ENCODE data around the gene SLC12A5. TPM values are rescaled to one million over a fixed set of nuclear protein-coding genes. Genes with fewer than 3 reads are reported as not detected.
"Not testable (repeated sequence)": the region's sequence is repeated elsewhere in the genome, so short reads cannot be mapped to it uniquely, and the experiment has no call there.

SLC12A5 gene
- total and polyA plus RNA-seq, 2 donors (not counting 1 experiment from before 2014, with no cell fraction given), result 0.27 to 0.50 TPM

GRCh38 chr20:46093531-46093930, 64.5 kb downstream of the SLC12A5 start:
- Histone ChIP-seq H2AFZ (ENCODE audit: low read length) (no peak overlapping the region), H4K20me1 (ENCODE audit: control insufficient read depth, extremely low read depth, insufficient read depth, low read length) (no peaks in the 10 kb centered on the region), H3K4me1 (ENCODE audit: control insufficient read depth, extremely low read depth, insufficient read depth, low read length) (no peaks in the 10 kb centered on the region), H3K27me3 (ENCODE audit: control insufficient read depth, insufficient read depth, low read length) (peaks cover 6% of the 10 kb centered on the region), H3K9ac (ENCODE audit: insufficient read depth, low read length) (no peak overlapping the region), H3K9me3 (ENCODE audit: control insufficient read depth, insufficient read depth, low read depth, low read length) (no peaks in the 10 kb centered on the region), H3K79me2 (ENCODE audit: control insufficient read depth, insufficient read depth, low read length) (peaks cover 9% of the 10 kb centered on the region), H3K27ac (ENCODE audit: insufficient read depth, low read length) (no peak overlapping the region), H3K4me3 (replicated peaks in 1 of 4; ENCODE audit: control extremely low read depth in 1 of 4, insufficient read depth in 1 of 4, low read depth in 3 of 4, low read length in 4 of 4) (no peak overlapping the region), H3K4me2 (ENCODE audit: extremely low read depth, insufficient read depth, low read length) (no peak overlapping the region), H3K36me3 (ENCODE audit: control insufficient read depth, insufficient read depth, low read length) (no peaks in the 10 kb centered on the region)
- peak in 1 of 2 donors; percentile 17 for DNase-seq (ENCODE audit: low read depth in 2 of 2)
- TF ChIP-seq, protein P1, sequence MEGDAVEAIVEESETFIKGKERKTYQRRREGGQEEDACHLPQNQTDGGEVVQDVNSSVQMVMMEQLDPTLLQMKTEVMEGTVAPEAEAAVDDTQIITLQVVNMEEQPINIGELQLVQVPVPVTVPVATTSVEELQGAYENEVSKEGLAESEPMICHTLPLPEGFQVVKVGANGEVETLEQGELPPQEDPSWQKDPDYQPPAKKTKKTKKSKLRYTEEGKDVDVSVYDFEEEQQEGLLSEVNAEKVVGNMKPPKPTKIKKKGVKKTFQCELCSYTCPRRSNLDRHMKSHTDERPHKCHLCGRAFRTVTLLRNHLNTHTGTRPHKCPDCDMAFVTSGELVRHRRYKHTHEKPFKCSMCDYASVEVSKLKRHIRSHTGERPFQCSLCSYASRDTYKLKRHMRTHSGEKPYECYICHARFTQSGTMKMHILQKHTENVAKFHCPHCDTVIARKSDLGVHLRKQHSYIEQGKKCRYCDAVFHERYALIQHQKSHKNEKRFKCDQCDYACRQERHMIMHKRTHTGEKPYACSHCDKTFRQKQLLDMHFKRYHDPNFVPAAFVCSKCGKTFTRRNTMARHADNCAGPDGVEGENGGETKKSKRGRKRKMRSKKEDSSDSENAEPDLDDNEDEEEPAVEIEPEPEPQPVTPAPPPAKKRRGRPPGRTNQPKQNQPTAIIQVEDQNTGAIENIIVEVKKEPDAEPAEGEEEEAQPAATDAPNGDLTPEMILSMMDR (conservative IDR thresholded peaks at IDR 0.05 in 1 of 2, IDR thresholded peaks at IDR 0.05 in 1 of 2; ENCODE audit: low read depth in 1 of 2, low read length in 2 of 2), result no peak
- TF ChIP-seq EZH2 (IDR thresholded peaks at IDR 0.05; ENCODE audit: low read length, missing control alignments), result no peak

GRCh38 chr20:46099491-46100287, 70.7 kb downstream of the SLC12A5 start:
- no peak for DNase-seq (ENCODE audit: low read depth in 2 of 2)

GRCh38 chr20:46100444-46100843, 71.4 kb downstream of the SLC12A5 start:
- H3K4me3 ChIP-seq (replicated peaks in 1 of 4; ENCODE audit: control extremely low read depth in 1 of 4, insufficient read depth in 1 of 4, low read depth in 3 of 4, low read length in 4 of 4); H3K9me3 ChIP-seq (ENCODE audit: control insufficient read depth, insufficient read depth, low read depth, low read length); DNase-seq (ENCODE audit: low read depth in 2 of 2); H3K79me2 ChIP-seq (ENCODE audit: control insufficient read depth, insufficient read depth, low read length); H3K4me2 ChIP-seq (ENCODE audit: extremely low read depth, insufficient read depth, low read length); H3K9ac ChIP-seq (ENCODE audit: insufficient read depth, low read length); H2AFZ ChIP-seq (ENCODE audit: low read length); H3K27ac ChIP-seq (ENCODE audit: insufficient read depth, low read length); H3K36me3 ChIP-seq (ENCODE audit: control insufficient read depth, insufficient read depth, low read length); H3K4me1 ChIP-seq (ENCODE audit: control insufficient read depth, extremely low read depth, insufficient read depth, low read length); H4K20me1 ChIP-seq (ENCODE audit: control insufficient read depth, extremely low read depth, insufficient read depth, low read length): not testable (repeated sequence)
- peaks cover 21% of the 10 kb centered on the region for H3K27me3 ChIP-seq (ENCODE audit: control insufficient read depth, insufficient read depth, low read length)

More at GRCh38 chr20:46099491-46100287, 70.7 kb downstream of the SLC12A5 start:
- Histone ChIP-seq H3K27ac (ENCODE audit: insufficient read depth, low read length) (no peak overlapping the region), H3K9ac (ENCODE audit: insufficient read depth, low read length) (no peak overlapping the region), H3K27me3 (ENCODE audit: control insufficient read depth, insufficient read depth, low read length) (peaks cover 21% of the 10 kb centered on the region), H2AFZ (ENCODE audit: low read length) (no peak overlapping the region), H3K79me2 (ENCODE audit: control insufficient read depth, insufficient read depth, low read length) (no peaks in the 10 kb centered on the region), H3K36me3 (ENCODE audit: control insufficient read depth, insufficient read depth, low read length) (no peaks in the 10 kb centered on the region), H3K4me3 (replicated peaks in 1 of 4; ENCODE audit: control extremely low read depth in 1 of 4, insufficient read depth in 1 of 4, low read depth in 3 of 4, low read length in 4 of 4) (no peak overlapping the region), H3K4me2 (ENCODE audit: extremely low read depth, insufficient read depth, low read length) (no peak overlapping the region), H4K20me1 (ENCODE audit: control insufficient read depth, extremely low read depth, insufficient read depth, low read length) (no peaks in the 10 kb centered on the region), H3K9me3 (ENCODE audit: control insufficient read depth, insufficient read depth, low read depth, low read length) (no peaks in the 10 kb centered on the region), H3K4me1 (ENCODE audit: control insufficient read depth, extremely low read depth, insufficient read depth, low read length) (no peaks in the 10 kb centered on the region)
- TF ChIP-seq, protein P1 (conservative IDR thresholded peaks at IDR 0.05 in 1 of 2, IDR thresholded peaks at IDR 0.05 in 1 of 2; ENCODE audit: low read depth in 1 of 2, low read length in 2 of 2), result no peak
- no peak for TF ChIP-seq EZH2 (IDR thresholded peaks at IDR 0.05; ENCODE audit: low read length, missing control alignments)
